GM13977 (cell line): ENCODE results near the gene ANP32A.

ENCODE experiments used
- DNase-seq: peaks from one replicate; pipeline ENCODE4 v3.0.0; 2012; ENCODE audit warnings: low spot score
- in situ Hi-C: fragments of 300-500 bp; cut with MboI; formaldehyde crosslinking; loops from one replicate; pipeline ENCODE4 v1.12.0; 2022; ENCODE audit warnings: low sequenced_read_pairs, low pct_unique_long_range_greater_than_20kb, mixed read lengths, inconsistent platforms; ENCODE audit not compliant: unreplicated experiment
- TF ChIP-seq, protein P1 (sequence below): IDR thresholded peaks from 2 replicates; pipeline ENCODE4 v1.5.1; 2012; ENCODE audit warnings: mild to moderate bottlenecking, control low read depth; ENCODE audit not compliant: insufficient read depth; ENCODE audit errors: extremely low read depth, missing control alignments

ANP32A gene

DNA sequence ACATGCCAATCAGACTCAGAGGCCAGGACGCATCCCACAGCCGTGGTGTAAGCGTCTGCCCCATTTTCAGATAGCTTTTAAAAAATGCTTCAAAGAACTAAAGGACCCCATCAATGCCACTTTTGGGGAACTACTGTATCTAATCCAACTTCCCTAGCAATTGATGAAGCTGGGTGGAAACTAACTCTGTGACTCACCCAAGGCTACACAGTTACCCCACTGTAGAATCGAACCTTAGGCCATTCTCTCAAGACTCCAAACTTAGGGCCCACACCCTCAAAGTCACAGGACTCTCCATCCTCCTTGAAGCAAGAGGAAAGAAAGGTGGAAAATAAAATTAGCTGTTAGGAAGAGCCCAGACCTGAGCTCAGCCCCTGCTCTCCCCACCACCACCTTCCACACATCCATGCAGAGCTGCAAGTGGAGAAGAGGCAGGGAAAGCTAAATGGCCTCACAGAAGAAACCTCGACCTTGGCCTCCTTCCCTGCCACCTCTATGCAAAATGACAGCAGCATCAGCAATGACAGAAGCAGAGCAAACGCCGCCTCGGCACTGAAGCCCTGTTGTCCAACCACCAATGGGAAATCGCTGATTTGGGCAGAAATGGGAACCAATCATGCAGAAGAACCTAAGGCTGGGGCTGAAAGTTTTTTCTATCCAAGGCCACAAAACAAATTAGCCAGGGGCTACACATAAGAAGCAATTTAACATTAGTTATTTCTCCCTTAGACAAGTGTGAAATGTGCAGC lies 22.2 kb downstream of the ANP32A start:
- DNase-seq: no peak
- in situ Hi-C loops: no loop called here
- TF ChIP-seq, protein P1, sequence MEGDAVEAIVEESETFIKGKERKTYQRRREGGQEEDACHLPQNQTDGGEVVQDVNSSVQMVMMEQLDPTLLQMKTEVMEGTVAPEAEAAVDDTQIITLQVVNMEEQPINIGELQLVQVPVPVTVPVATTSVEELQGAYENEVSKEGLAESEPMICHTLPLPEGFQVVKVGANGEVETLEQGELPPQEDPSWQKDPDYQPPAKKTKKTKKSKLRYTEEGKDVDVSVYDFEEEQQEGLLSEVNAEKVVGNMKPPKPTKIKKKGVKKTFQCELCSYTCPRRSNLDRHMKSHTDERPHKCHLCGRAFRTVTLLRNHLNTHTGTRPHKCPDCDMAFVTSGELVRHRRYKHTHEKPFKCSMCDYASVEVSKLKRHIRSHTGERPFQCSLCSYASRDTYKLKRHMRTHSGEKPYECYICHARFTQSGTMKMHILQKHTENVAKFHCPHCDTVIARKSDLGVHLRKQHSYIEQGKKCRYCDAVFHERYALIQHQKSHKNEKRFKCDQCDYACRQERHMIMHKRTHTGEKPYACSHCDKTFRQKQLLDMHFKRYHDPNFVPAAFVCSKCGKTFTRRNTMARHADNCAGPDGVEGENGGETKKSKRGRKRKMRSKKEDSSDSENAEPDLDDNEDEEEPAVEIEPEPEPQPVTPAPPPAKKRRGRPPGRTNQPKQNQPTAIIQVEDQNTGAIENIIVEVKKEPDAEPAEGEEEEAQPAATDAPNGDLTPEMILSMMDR: no peak

DNA sequence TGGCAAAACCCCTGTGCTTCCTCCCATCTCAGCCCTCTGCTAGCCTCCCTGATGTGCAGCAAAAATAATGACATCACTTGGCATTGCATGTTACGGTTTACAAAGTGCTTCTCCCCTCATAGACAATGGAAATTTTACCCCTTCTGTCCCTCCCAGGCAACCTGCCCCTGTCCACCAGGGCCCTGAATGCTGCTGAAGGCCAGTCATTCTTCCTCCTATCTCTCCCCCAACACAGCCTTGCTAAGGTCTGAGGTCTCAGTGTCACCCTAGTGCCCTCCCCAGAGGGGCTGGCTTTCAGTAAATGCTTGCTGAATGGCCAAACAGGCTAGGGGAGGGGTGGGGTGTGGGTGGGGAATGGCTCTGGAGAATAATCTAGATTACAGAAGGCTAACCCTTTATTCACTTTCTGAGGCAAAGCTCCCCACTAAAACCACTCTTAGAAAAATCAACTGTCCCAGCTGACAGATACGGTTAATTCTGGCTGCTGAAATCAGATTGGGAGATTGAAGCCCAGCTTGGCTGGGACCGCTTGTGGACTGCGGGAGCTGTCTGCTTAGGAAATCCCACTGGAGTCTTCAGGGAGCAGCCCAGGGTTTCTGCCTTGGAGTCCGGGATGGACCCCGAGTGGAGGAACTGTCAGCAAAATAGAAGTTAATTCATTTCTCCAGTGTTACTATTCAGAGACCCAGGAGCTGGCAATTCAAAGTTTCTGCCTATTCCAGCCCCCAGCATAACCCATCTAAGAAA lies 22.9 kb downstream of the ANP32A start:
- in situ Hi-C loops: no loop called here
- DNase-seq: no peak
- TF ChIP-seq, protein P1: no peak

DNA sequence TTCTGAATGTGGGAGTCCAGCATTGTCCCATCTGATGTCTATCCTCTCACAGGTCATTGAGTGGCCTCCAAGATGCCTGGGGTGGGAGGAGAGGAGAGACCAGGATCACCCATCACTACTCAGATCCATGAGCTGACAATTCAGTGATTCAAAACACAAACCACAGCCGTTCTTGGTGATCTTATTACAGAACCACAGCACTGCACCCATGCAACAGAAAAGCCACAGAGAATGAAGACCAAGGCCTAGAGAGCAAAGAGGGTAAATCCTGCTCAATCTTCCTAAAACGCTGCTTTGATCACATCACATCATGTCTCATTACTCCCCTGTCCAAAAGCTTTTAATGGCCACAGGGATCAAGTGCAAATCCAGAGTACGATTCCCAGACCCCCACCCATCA lies 23.5 kb downstream of the ANP32A start:
- DNase-seq: peak; percentile 55
- in situ Hi-C loops: no loop called here
- TF ChIP-seq, protein P1: no peak

DNA sequence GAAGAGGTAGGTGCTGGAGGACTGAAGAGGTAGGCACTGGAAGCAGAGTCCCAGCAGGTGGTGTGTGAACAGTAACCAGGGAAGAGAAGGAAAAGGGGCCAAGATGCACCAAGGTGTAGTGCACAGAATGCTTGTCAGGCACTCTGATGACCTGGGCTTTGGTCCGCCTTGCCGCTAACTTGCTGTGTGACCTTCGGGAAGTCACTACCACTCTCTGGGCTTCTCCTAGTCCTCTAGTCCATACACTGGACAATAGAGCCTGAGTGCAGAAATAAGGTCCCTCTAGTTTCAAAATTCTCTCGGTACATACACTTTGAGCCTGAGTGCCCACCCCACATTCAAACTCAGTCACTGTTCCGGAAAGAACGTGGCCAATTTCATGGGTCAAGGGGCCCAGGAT lies 24.1 kb downstream of the ANP32A start:
- TF ChIP-seq, protein P1: no peak
- no peak for DNase-seq
- in situ Hi-C loops: no loop called here

DNA sequence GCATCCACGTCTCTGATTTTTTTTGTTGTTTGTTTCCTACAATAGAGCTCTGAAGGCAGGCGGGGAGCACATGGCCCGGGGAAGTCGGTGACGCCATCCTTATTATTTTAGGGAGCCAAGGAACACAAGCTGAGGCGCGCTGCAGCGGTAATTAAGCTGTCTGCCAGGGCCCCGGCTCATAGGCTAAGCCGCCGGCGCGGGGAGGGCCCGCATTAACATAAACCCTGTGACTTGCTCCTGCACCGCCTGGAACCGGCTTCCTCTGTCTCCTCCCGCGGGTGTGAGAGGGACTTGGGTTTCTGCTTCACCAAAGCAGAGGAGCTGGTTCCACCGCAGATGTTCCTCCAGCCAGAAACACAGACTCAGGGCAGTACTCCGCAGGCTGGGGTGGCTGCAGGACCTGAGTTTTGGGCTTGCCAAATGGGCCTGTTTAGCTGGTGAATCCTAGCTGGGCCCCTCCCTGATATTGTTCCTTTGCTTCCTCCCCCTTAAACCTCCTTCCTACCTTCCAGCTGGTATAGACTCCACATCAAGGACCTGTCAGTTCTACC lies 25.3 kb downstream of the ANP32A start:
- DNase-seq: peak; percentile 60
- in situ Hi-C loops: no loop called here
- TF ChIP-seq, protein P1: no peak

DNA sequence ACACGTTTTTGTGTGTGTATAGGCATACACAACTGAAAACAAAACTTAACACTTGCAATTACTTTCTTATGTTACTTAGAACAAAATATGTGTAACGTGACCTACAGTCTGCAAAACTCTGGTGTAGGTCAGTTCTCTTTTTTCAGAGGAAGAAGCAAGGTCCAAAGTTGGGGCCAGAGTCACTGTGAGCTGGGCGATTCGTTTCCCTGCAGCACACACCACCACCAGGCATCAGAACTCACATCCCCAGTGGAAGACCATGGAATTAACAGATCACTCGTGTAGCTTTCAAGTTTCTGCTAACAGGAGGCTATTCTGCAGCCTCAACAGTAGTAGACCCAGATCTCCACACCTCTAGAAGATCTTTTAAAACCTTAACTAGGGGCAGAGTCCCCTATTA lies 25.8 kb downstream of the ANP32A start:
- in situ Hi-C loops: no loop called here
- TF ChIP-seq, protein P1: no peak
- no peak for DNase-seq
